GM19438 (cell line): ENCODE data around the gene PIK3R2.

Source experiments
- ATAC-seq: cut with Tn5 transposase; IDR thresholded peaks from one replicate; pipeline ENCODE4 v1.9.1; 2021; ENCODE audit warnings: low read depth; ENCODE audit not compliant: unreplicated experiment

PIK3R2 gene

GRCh38 chr19:18168673-18169381 is 15.9 kb downstream of the PIK3R2 start:
- ATAC-seq = no peak

DNA sequence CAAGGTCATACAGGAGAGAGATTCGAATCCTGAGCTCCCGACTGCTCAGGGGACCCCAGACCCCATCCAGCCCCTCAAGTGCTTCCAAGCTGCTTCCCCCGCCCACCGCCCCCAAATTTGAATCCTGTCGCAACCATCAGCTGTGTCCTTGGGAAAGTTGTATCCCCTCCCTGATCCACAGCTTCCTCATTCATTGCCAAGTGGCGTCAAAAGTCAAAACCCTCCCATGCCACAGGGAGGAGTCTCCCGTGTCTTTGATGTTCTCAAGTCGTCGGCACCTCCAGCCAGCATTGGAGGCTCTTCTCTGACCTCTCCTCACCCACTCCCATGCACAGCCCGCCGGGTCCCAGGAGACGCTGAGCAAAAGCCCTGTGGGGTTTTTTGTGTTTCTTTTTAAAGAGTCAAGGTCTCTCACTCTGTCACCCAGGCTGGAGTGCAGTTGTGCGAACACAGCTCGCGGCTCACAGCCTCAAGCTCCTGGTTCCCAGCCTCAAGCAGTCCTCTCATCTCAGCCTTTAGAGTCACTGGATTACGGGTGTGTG is 17.8 kb downstream of the PIK3R2 start:
- no peak for ATAC-seq

DNA sequence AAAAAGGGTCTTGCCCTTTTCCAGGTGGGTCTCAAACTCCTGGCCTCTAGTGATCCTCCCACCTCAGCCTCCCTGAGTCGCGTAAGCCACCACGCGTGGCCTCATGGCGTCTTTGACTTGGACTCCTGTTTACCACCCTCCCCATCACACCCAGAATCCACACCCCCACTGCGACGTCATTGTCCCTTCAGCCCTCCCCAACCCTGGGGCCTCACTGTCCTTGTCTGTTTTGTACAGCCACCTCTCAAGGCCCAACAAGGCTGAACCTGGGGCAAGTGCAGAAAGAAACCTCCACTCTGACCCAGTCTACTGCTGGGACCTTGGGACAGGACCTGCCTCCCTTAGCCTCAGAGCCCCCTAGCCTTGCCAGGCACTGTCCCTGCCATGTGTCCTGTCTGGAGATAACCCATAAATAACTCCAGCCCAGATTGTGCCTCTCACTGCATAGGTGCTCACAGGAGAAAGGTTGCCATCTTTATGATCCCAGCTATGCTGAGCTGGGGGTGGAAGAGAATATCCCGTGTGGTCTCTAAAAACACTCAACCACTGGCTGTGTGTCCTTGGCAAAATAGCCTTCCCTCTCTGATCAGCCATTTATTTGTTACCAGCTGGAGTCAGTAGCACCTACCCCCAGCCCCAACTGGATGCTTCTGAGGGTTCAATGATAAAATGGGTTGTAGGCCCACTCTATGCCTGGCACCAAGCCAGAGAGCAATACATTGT is 18.8 kb downstream of the PIK3R2 start:
- no peak for ATAC-seq

- ATAC-seq = no peak
Measured at GRCh38 chr19:18172331-18173053, 19.5 kb downstream of the PIK3R2 start.

DNA sequence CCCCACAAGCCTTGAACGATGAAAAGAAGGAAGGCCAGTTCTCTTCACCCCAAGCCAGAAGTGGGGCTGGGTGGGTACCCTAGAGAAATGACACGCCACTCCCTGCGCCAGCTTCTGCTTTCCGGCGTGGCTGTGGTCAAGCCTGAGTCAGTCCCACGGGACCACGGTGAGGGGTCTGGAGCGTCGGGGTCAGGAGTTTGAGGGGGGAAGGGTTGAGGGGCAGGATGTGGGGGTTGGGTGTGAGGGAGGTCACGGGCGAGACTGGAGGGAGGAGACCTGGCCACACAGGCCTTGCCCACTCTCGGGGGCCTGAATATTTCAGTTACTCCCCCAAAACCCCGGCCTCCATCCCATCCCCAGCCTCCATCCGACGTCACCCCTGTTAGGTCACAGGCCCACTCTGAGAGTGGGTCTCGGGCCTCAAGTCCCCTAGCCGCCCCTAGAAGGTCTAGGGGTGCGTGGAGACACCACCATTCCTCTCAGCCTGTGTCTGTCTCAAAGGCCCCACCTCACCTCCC is 20.1 kb downstream of the PIK3R2 start:
- peak; percentile 14 for ATAC-seq

- peak; percentile 47 for ATAC-seq
Measured at GRCh38 chr19:18173572-18174288, 20.8 kb downstream of the PIK3R2 start, which contains the start of gene IFI30. Gene IFI30, plus strand, starts transcription at chr19:18173813. Its CDS starts 29 bp downstream, at chr19:18173842.

- no peak for ATAC-seq
Measured at GRCh38 chr19:18174983-18175382, 22.0 kb downstream of the PIK3R2 start.

- ATAC-seq = no peak
Measured at GRCh38 chr19:18176367-18177310, 23.7 kb downstream of the PIK3R2 start.

DNA sequence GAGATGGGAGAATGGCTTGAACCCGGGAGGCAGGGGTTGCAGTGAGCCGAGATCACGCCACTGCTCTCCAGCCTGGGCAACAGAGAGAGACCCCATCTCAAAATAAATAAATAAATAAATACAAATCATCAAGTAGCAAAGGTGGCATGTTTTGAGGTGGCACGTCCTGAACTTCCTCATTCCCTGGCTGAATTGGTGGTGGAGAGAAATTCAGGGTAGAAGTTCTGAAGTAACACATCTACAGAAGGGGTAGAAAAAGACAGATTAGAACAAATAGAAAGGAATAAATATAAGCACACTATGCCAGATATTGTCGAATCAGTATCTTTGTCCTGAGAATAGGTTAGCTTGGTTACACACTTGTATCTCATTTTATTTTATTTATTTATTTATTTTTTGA is 27.0 kb downstream of the PIK3R2 start:
- ATAC-seq = no peak

GRCh38 chr19:18183529-18183928 is 30.6 kb downstream of the PIK3R2 start:
- no peak for ATAC-seq

DNA sequence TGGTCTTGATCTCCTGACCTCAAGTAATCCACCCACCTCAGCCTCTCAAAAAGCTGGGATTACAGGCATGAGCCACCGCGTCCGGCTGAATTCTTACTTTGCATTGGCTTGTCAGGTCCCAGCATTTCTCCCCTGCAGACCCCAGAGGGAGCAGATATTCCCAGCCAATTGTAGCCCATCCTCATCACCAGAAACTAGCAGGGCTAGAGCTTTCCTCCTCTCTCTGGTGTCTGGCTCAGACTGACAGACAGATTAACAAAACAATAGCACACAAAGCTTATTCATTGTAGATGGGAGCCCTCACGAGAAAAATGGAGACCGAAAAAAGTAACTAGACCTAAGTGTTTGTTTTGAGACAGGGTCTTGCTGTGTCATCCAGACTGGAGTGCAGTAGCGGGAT is 32.6 kb downstream of the PIK3R2 start:
- ATAC-seq = no peak

- no peak for ATAC-seq
Measured at GRCh38 chr19:18190278-18190677, 37.3 kb downstream of the PIK3R2 start.

GRCh38 chr19:18191640-18192062 is 38.7 kb downstream of the PIK3R2 start:
- ATAC-seq = no peak

DNA sequence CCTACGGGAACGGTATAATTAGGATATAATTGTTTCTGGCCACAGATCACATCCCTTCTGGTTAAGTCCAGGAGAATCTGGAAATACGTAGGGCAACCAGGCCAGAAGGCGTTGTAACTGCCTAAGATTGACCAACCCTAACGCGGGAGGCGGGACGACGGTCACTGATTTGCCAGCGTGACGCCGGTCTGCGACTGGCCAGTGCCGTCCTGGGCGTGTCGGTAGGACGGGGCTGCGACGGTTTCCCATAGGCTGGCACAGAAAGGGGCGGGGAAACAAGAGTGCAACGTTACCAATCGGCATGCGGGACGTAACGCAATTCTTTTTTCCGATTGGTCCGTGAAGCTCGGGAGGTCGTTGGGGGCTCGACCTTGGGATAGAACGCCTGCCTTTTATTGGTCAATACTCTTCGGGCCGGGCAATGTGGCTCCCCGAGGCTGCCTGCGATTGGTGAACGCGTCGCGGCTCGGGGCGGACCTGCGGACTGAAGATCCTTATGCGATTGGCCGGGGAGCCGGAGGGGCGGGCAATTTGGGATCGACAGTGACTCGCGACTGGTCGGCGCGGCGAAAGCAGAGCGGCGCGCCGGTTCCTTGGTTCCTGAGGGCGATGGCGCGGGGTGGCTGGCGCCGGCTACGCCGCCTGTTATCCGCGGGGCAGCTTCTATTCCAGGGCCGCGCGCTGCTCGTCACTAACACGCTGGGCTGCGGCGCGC is 39.9 kb downstream of the PIK3R2 start, which contains the start of gene MPV17L2:
Gene MPV17L2, plus strand, starts transcription at position 546 of the 715 bp plus-strand sequence. Its CDS starts 64 bp downstream, at position 610.
- peak; percentile 71 for ATAC-seq

- no peak for ATAC-seq
Measured at GRCh38 chr19:18193388-18194180, 40.6 kb downstream of the PIK3R2 start.

DNA sequence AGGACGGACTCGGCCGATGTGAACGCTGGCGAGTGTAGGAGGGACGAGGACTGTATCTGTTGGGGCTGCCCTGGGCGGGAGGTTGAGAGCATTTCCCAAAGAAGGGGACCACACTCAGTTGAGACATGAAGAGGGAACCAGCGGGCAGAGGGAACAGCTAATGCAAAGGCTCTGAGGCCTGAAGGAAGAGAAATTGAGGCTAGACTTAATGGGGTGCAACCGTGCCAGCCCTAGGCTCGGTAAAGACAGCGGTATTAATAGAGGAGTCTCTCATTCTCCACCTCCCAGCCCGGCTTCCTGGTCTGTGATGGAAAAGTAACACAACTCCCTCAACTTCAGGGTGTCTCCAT is 41.2 kb downstream of the PIK3R2 start:
- ATAC-seq = no peak

DNA sequence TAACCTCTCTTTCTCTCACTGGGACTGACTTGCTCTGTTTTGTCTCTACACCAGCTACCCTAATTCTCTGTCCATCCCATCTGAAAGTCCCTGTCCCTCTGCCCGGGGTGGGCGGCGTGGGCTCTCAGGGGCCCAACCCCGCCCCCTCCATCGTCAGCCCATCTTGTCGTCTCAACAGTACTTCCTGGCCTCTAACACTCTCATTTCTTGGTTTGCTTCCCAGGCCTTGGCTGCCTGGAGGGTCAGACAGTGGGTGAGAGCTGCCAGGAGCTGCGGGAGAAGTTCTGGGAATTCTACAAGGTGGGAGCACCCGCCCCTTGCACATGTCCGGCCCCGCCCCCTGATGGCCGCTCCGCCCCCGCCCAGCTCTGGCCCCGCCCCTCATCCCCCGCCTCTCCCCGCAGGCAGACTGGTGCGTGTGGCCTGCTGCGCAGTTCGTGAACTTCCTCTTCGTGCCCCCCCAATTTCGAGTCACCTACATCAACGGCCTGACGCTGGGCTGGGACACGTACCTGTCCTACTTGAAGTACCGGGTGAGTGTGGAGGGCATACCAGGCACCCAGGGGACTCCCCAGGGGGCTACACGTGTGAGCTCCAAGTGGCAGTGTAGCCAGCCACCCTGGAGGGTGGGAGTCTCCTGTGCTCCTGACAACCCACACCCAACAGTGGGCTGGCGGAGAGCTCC is 41.7 kb downstream of the PIK3R2 start:
- ATAC-seq = no peak
